Measurements from ENCODE around the gene POU2AF1. TPM values are rescaled to one million over a fixed set of nuclear protein-coding genes. Genes with fewer than 3 reads are reported as not detected.

Gene POU2AF1
- total RNA-seq, 1 donor from 2014 or later = not detected

GRCh38 chr11:111310088-111310487 lies 69.0 kb downstream of the POU2AF1 start:
- Mint-ChIP-seq H3K4me1 (ENCODE audit: low read depth, unreplicated experiment) (peaks cover 3% of the 10 kb centered on the region), H3K27ac (ENCODE audit: unreplicated experiment) (no peak overlapping the region), H3K9me3 (ENCODE audit: unreplicated experiment) (no peaks in the 10 kb centered on the region), H3K4me3 (ENCODE audit: unreplicated experiment) (no peak overlapping the region), H3K36me3 (ENCODE audit: unreplicated experiment) (no peaks in the 10 kb centered on the region), H3K27me3 (ENCODE audit: unreplicated experiment) (peaks cover 3% of the 10 kb centered on the region)
- no peak for DNase-seq
- TF ChIP-seq, protein P1, sequence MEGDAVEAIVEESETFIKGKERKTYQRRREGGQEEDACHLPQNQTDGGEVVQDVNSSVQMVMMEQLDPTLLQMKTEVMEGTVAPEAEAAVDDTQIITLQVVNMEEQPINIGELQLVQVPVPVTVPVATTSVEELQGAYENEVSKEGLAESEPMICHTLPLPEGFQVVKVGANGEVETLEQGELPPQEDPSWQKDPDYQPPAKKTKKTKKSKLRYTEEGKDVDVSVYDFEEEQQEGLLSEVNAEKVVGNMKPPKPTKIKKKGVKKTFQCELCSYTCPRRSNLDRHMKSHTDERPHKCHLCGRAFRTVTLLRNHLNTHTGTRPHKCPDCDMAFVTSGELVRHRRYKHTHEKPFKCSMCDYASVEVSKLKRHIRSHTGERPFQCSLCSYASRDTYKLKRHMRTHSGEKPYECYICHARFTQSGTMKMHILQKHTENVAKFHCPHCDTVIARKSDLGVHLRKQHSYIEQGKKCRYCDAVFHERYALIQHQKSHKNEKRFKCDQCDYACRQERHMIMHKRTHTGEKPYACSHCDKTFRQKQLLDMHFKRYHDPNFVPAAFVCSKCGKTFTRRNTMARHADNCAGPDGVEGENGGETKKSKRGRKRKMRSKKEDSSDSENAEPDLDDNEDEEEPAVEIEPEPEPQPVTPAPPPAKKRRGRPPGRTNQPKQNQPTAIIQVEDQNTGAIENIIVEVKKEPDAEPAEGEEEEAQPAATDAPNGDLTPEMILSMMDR (IDR thresholded peaks at IDR 0.05; ENCODE audit: partially characterized antibody, unreplicated experiment) = no peak

DNA sequence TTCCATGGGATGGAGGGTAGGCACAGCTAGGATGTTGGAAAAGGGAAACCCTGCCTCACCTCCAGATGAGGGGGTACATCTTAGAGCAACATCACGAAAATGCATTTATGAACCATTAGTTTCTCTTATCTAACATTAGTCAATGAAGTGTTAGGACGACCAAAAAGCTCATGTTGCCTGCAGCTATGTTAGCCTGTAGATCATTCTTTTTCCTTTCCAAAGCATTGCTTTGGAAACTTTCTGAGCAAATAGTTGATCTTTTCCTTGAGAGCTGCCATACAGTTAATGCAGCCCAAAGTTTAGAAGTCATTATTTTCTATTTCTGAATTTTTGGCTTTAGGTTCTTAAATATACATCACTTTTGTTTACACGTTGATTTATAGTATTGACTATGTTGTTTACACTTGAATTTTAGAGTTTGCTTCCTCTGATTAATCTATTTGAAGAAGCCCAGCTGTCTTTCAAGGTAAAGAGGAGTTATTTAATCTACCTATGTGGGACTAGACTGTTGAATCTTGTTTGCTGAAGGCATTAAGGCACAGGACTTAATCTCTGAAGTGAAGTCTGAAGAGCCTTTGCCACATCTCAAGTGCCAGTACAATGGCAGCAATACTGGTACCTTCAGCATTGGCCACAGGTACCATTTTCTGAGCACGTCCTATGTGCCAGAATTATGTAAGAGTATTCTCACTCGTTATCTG lies 69.7 kb downstream of the POU2AF1 start:
- Mint-ChIP-seq H3K9me3 (ENCODE audit: unreplicated experiment) (no peaks in the 10 kb centered on the region), H3K4me1 (ENCODE audit: low read depth, unreplicated experiment) (peaks cover 3% of the 10 kb centered on the region), H3K4me3 (ENCODE audit: unreplicated experiment) (no peak overlapping the region), H3K27me3 (ENCODE audit: unreplicated experiment) (peaks cover 3% of the 10 kb centered on the region), H3K27ac (ENCODE audit: unreplicated experiment) (no peak overlapping the region), H3K36me3 (ENCODE audit: unreplicated experiment) (no peaks in the 10 kb centered on the region)
- TF ChIP-seq, protein P1 (IDR thresholded peaks at IDR 0.05; ENCODE audit: partially characterized antibody, unreplicated experiment) = no peak
- DNase-seq = no peak

- H3K4me3 Mint-ChIP-seq (ENCODE audit: unreplicated experiment) = no peak overlapping the region
- no peak for DNase-seq
- H3K36me3 Mint-ChIP-seq (ENCODE audit: unreplicated experiment) = no peaks in the 10 kb centered on the region
- no peaks in the 10 kb centered on the region for H3K9me3 Mint-ChIP-seq (ENCODE audit: unreplicated experiment)
- H3K27ac Mint-ChIP-seq (ENCODE audit: unreplicated experiment) = no peak overlapping the region
- peaks cover 3% of the 10 kb centered on the region for H3K27me3 Mint-ChIP-seq (ENCODE audit: unreplicated experiment)
- H3K4me1 Mint-ChIP-seq (ENCODE audit: low read depth, unreplicated experiment) = peaks cover 3% of the 10 kb centered on the region
- TF ChIP-seq, protein P1 (IDR thresholded peaks at IDR 0.05; ENCODE audit: partially characterized antibody, unreplicated experiment) = no peak
Measured at GRCh38 chr11:111308140-111308539, 70.9 kb downstream of the POU2AF1 start.

GRCh38 chr11:111307472-111308108 lies 71.5 kb downstream of the POU2AF1 start:
- Mint-ChIP-seq H3K36me3 (ENCODE audit: unreplicated experiment) (no peaks in the 10 kb centered on the region), H3K27me3 (ENCODE audit: unreplicated experiment) (peaks cover 3% of the 10 kb centered on the region), H3K4me3 (ENCODE audit: unreplicated experiment) (no peak overlapping the region), H3K27ac (ENCODE audit: unreplicated experiment) (no peak overlapping the region), H3K9me3 (ENCODE audit: unreplicated experiment) (no peaks in the 10 kb centered on the region), H3K4me1 (ENCODE audit: low read depth, unreplicated experiment) (peaks cover 5% of the 10 kb centered on the region)
- TF ChIP-seq, protein P1 (IDR thresholded peaks at IDR 0.05; ENCODE audit: partially characterized antibody, unreplicated experiment) = no peak
- DNase-seq = no peak

- no peak for DNase-seq
- Mint-ChIP-seq H3K4me1 (ENCODE audit: low read depth, unreplicated experiment) (peaks cover 11% of the 10 kb centered on the region), H3K9me3 (ENCODE audit: unreplicated experiment) (no peaks in the 10 kb centered on the region), H3K36me3 (ENCODE audit: unreplicated experiment) (no peaks in the 10 kb centered on the region), H3K27me3 (ENCODE audit: unreplicated experiment) (peaks cover 3% of the 10 kb centered on the region), H3K27ac (ENCODE audit: unreplicated experiment) (no peak overlapping the region), H3K4me3 (ENCODE audit: unreplicated experiment) (no peak overlapping the region)
- TF ChIP-seq, protein P1 (IDR thresholded peaks at IDR 0.05; ENCODE audit: partially characterized antibody, unreplicated experiment) = no peak
Measured at GRCh38 chr11:111306321-111306720, 72.8 kb downstream of the POU2AF1 start.
